ENCODE results near the gene RAMP1.
"Not testable (repeated sequence)": the region's sequence is repeated elsewhere in the genome, so short reads cannot be mapped to it uniquely, and the experiment has no call there.

Gene RAMP1

GRCh38 chr2:237863689-237864443 is 4.4 kb downstream of the RAMP1 start:
- DNase-seq, result no peak

- no peak for DNase-seq
These were observed 5.1 kb downstream of the RAMP1 start for GRCh38 chr2:237864444-237864931.

GRCh38 chr2:237864940-237865622 is 5.7 kb downstream of the RAMP1 start:
- DNase-seq, result no peak

GRCh38 chr2:237865623-237866041 is 6.2 kb downstream of the RAMP1 start:
- no peak for DNase-seq

- DNase-seq, result no peak
These were observed 6.7 kb downstream of the RAMP1 start for GRCh38 chr2:237866101-237866621.

- no peak for DNase-seq
These were observed 8.0 kb downstream of the RAMP1 start for GRCh38 chr2:237867465-237867864.

GRCh38 chr2:237868074-237868473 is 8.7 kb downstream of the RAMP1 start:
- not testable (repeated sequence) for DNase-seq

GRCh38 chr2:237868631-237869342 is 9.4 kb downstream of the RAMP1 start:
- no peak for DNase-seq

- no peak for DNase-seq
These were observed 10.1 kb downstream of the RAMP1 start for GRCh38 chr2:237869343-237870102.

GRCh38 chr2:237870126-237870525 is 10.7 kb downstream of the RAMP1 start:
- no peak for DNase-seq

GRCh38 chr2:237870754-237871651 is 11.6 kb downstream of the RAMP1 start:
- DNase-seq, result no peak

- no peak for DNase-seq
These were observed 12.9 kb downstream of the RAMP1 start for GRCh38 chr2:237872178-237872887.

GRCh38 chr2:237873421-237873831 is 14.0 kb downstream of the RAMP1 start:
- no peak for DNase-seq

- DNase-seq, result no peak
These were observed 14.6 kb downstream of the RAMP1 start for GRCh38 chr2:237873897-237874551.

GRCh38 chr2:237874585-237875161 is 15.2 kb downstream of the RAMP1 start:
- DNase-seq, result no peak

- DNase-seq, result no peak
These were observed 16.0 kb downstream of the RAMP1 start for GRCh38 chr2:237875256-237876060.

- no peak for DNase-seq
These were observed 16.7 kb downstream of the RAMP1 start for GRCh38 chr2:237876061-237876526.

GRCh38 chr2:237876532-237876931 is 17.1 kb downstream of the RAMP1 start:
- DNase-seq, result no peak
